ENCODE results near the gene KCTD16. TPM values are rescaled to one million over a fixed set of nuclear protein-coding genes. Genes with fewer than 3 reads are reported as not detected.

Gene KCTD16
- polyA plus RNA-seq, 1 donor (not counting 4 experiments of a cell fraction or from before 2014, with no cell fraction given), result 0.04 TPM

- no peak for FAIRE-seq
Measured at GRCh38 chr5:144503123-144503522, 332.4 kb downstream of the KCTD16 start.

GRCh38 chr5:144504929-144505577 is 334.4 kb downstream of the KCTD16 start:
- H3K4me2 ChIP-seq (ENCODE audit: control insufficient read depth, extremely low read depth, insufficient read depth, low read depth, low read length), result no peak overlapping the region
- no peaks in the 10 kb centered on the region for H3K9me3 ChIP-seq (ENCODE audit: control insufficient read depth, low read depth, low read length)
- dilution Hi-C loops (cut with MboI; ENCODE audit: extremely low pct_ligation_motif_present, low sequenced_read_pairs), result no loop called here
- H3K4me3 ChIP-seq (ENCODE audit: control insufficient read depth in 2 of 3, extremely low read depth in 1 of 3, insufficient read depth in 2 of 3, low read depth in 1 of 3, low read length in 3 of 3), result no peak overlapping the region
- no peak for DNase-seq (ENCODE audit: low read depth, low spot score)
- H3K9me1 ChIP-seq (ENCODE audit: control insufficient read depth, extremely low read depth, insufficient read depth, low read length), result no peaks in the 10 kb centered on the region
- no peaks in the 10 kb centered on the region for H3K4me1 ChIP-seq (ENCODE audit: control insufficient read depth, extremely low read depth, insufficient read depth, low read length)
- TF ChIP-seq EZH2 (IDR thresholded peaks at IDR 0.05; ENCODE audit: low read length), result no peak
- no peak for TF ChIP-seq CTCF (optimal IDR thresholded peaks at IDR 0.05 in 1 of 3, IDR thresholded peaks at IDR 0.05 in 1 of 3, conservative IDR thresholded peaks at IDR 0.05 in 1 of 3; ENCODE audit: extremely low read depth in 1 of 3, insufficient read depth in 2 of 3, low read length in 3 of 3)
- no peaks in the 10 kb centered on the region for H3K27me3 ChIP-seq (ENCODE audit: control insufficient read depth, extremely low read depth, insufficient read depth, low read length)
- H3K79me2 ChIP-seq (ENCODE audit: control insufficient read depth, insufficient read depth, low read length), result no peaks in the 10 kb centered on the region
- no peak overlapping the region for H2AFZ ChIP-seq (ENCODE audit: control insufficient read depth, low read length)
- H3K27ac ChIP-seq (ENCODE audit: control insufficient read depth, insufficient read depth, low read length), result no peak overlapping the region
- FAIRE-seq, result no peak
- no peaks in the 10 kb centered on the region for H4K20me1 ChIP-seq (ENCODE audit: control insufficient read depth, extremely low read depth, insufficient read depth, low read length)
- H3K36me3 ChIP-seq (ENCODE audit: control insufficient read depth in 2 of 2, extremely low read depth in 1 of 2, insufficient read depth in 2 of 2, low read length in 2 of 2), result no peaks in the 10 kb centered on the region
- H3K9ac ChIP-seq (ENCODE audit: control insufficient read depth, extremely low read depth, insufficient read depth, low read length), result no peak overlapping the region

More at GRCh38 chr5:144503123-144503522, 332.4 kb downstream of the KCTD16 start:
- no peaks in the 10 kb centered on the region for H3K27me3 ChIP-seq (ENCODE audit: control insufficient read depth, extremely low read depth, insufficient read depth, low read length)
- H2AFZ ChIP-seq (ENCODE audit: control insufficient read depth, low read length), result no peak overlapping the region
- H3K4me2 ChIP-seq (ENCODE audit: control insufficient read depth, extremely low read depth, insufficient read depth, low read depth, low read length), result no peak overlapping the region
- no peaks in the 10 kb centered on the region for H3K9me3 ChIP-seq (ENCODE audit: control insufficient read depth, low read depth, low read length)
- H3K9ac ChIP-seq (ENCODE audit: control insufficient read depth, extremely low read depth, insufficient read depth, low read length), result no peak overlapping the region
- dilution Hi-C loops (cut with MboI; ENCODE audit: extremely low pct_ligation_motif_present, low sequenced_read_pairs), result no loop called here
- H3K27ac ChIP-seq (ENCODE audit: control insufficient read depth, insufficient read depth, low read length), result no peak overlapping the region
- TF ChIP-seq EZH2 (IDR thresholded peaks at IDR 0.05; ENCODE audit: low read length) (no peak), CTCF (optimal IDR thresholded peaks at IDR 0.05 in 1 of 3, IDR thresholded peaks at IDR 0.05 in 1 of 3, conservative IDR thresholded peaks at IDR 0.05 in 1 of 3; ENCODE audit: extremely low read depth in 1 of 3, insufficient read depth in 2 of 3, low read length in 3 of 3) (no peak)
- H4K20me1 ChIP-seq (ENCODE audit: control insufficient read depth, extremely low read depth, insufficient read depth, low read length), result no peaks in the 10 kb centered on the region
- H3K79me2 ChIP-seq (ENCODE audit: control insufficient read depth, insufficient read depth, low read length), result no peaks in the 10 kb centered on the region
- no peak overlapping the region for H3K4me3 ChIP-seq (ENCODE audit: control insufficient read depth in 2 of 3, extremely low read depth in 1 of 3, insufficient read depth in 2 of 3, low read depth in 1 of 3, low read length in 3 of 3)
- no peaks in the 10 kb centered on the region for H3K9me1 ChIP-seq (ENCODE audit: control insufficient read depth, extremely low read depth, insufficient read depth, low read length)
- H3K4me1 ChIP-seq (ENCODE audit: control insufficient read depth, extremely low read depth, insufficient read depth, low read length), result no peaks in the 10 kb centered on the region
- no peaks in the 10 kb centered on the region for H3K36me3 ChIP-seq (ENCODE audit: control insufficient read depth in 2 of 2, extremely low read depth in 1 of 2, insufficient read depth in 2 of 2, low read length in 2 of 2)
- no peak for DNase-seq (ENCODE audit: low read depth, low spot score)
